ENCODE measurements around the gene PAX9.
"Not testable (repeated sequence)": the region's sequence is repeated elsewhere in the genome, so short reads cannot be mapped to it uniquely, and the experiment has no call there.

The PAX9 gene

DNA sequence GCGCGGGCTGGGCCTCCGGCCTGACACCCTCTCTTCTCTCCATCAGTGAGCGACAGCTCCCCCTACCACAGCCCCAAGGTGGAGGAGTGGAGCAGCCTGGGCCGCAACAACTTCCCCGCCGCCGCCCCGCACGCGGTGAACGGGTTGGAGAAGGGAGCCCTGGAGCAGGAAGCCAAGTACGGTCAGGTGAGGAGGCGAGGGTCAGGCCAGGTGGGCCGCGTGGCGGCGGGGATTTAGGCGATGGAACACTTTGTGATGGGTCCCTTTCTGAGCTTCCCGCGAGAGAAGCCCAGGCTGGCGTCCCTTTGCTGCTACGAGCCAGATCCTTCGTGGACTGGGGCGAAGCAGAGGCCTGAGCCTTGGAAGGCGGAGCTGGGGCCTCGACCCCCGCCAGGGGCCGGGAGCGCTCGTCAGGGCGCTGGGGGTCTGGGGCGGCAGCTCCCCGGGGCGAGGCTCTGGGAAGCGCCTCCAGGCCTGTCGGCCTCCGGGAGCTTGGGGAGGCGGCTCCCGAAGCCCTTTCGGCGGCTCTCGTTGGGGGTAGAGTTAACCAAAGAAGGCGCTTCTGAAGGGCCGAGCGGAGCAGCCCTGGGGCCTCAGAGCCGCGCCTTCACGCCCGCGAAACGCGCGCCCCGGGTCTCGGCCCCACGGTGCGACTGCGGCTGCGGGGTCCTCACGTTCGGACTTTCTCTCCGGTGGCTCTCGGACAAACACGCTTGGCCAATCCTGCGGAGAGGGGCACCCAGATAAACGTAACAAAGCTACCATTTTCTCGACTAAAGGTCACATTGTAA, 5.0 kb downstream of the PAX9 start:
- no peak for DNase-seq (ENCODE audit: low read depth)
- no peak overlapping the region for H3K4me3 ChIP-seq (ENCODE audit: low read depth, low read length)

DNA sequence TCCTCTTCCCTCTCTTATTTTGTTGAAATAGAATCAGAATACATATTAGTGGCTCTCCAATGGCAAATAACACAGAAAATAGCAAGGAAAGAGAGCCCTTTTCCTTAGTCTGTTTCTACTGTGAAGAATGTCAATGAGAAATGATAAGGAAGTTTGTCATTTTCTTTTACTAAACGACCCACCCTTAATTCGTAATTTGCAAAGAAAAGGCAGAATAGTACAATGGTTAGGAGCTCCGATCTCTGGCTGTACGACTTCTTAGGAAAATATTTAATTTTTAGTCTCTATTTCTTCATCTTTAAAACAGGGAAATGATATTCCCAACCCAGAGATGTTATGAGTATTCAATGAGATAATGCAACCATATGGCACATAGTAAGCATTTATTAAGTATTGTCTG, 6.0 kb downstream of the PAX9 start:
- no peak overlapping the region for H3K4me3 ChIP-seq (ENCODE audit: low read depth, low read length)
- DNase-seq (ENCODE audit: low read depth): no peak

DNA sequence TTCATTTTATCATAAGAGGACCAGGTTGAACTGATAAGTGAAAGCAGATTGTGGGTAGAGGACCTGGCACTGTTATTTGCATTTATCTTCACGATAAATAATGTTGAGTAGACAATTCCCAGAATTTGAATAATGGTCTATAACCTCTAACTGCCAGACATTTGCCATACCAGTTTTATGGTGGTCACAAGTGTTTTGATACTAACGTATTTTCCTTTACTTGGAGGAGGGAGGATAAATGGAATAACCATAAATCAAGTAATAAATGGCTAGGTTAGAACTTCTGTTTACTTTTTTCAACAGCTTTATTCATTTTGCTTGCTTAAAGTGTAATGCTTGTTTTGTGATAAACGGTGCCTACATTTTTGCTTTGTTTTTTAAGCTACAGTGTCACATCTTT, 9.5 kb downstream of the PAX9 start:
- H3K4me3 ChIP-seq (ENCODE audit: low read depth, low read length): no peak overlapping the region
- DNase-seq (ENCODE audit: low read depth): no peak

DNA sequence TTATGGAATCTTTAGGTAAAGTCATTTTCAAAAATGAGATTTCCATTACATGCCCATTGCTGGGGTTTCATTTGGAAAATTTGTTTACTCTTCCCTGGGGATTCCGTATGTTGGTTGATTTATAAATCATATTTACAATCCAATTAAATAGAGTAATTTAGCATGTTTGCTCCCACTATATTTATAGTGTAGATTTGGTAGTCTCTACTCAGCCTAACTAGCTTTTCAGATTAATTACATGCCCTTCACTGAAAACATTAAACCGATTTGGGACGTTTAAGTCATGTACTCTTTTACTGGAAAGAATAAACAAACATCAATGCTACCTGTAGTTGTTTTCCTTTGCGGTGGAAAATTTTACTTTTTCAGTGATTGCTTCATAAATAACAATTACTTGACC, 10.4 kb downstream of the PAX9 start:
- no peak overlapping the region for H3K4me3 ChIP-seq (ENCODE audit: low read depth, low read length)
- no peak for DNase-seq (ENCODE audit: low read depth)

- no peak overlapping the region for H3K4me3 ChIP-seq (ENCODE audit: low read depth, low read length)
- DNase-seq (ENCODE audit: low read depth): no peak
Observed at GRCh38 chr14:36674659-36675058, 13.0 kb downstream of the PAX9 start.

- no peak overlapping the region for H3K4me3 ChIP-seq (ENCODE audit: low read depth, low read length)
- no peak for DNase-seq (ENCODE audit: low read depth)
Observed at GRCh38 chr14:36675581-36675980, 13.9 kb downstream of the PAX9 start.

DNA sequence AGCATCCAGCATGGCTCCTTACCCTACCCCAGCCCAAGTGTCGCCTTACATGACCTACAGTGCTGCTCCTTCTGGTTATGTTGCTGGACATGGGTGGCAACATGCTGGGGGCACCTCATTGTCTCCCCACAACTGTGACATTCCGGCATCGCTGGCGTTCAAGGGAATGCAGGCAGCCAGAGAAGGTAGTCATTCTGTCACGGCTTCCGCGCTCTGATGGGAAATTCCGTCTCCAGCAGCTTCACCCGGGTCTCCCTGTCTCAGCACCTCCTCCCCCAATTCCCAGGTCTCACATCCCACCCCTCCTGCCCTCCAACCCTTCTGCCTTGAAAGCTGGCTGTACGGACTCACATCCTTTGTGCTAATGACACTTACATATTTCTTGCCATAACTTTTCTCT, 14.6 kb downstream of the PAX9 start:
- DNase-seq (ENCODE audit: low read depth): no peak
- no peak overlapping the region for H3K4me3 ChIP-seq (ENCODE audit: low read depth, low read length)

- DNase-seq (ENCODE audit: low read depth): no peak
- no peak overlapping the region for H3K4me3 ChIP-seq (ENCODE audit: low read depth, low read length)
Observed at GRCh38 chr14:36682338-36682737, 20.7 kb downstream of the PAX9 start.

DNA sequence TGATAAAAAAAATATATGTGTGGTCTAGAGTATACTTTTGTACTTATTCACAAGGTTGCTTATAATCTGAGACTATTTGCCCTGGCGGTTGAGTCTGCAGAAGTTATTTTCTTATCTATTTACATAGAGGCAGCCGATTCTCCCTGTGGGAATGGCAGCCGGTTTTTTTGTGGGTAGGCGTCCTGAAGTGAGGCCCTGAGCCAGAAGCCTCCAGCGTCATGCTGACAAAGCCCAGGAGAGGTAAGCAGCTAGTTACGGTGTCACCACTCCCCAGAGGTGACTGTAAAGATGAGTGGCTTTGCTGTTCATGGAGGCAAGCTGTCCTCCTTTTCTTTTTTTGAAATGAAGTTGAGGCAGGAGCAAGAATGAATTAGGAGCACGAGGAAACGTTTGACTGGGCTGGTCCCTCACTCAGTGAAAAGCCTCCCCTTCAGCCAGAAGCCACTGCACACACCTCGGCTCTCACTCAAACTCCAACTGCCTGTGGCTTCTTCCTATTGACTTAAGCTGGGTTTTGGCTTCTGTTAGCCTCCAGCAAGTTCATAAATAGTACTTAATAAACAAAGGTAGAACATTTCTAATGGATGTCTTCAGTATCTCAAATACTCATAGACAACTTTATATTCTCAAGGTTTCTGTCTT, 21.5 kb downstream of the PAX9 start:
- H3K4me3 ChIP-seq (ENCODE audit: low read depth, low read length): no peak overlapping the region
- DNase-seq (ENCODE audit: low read depth): no peak

DNA sequence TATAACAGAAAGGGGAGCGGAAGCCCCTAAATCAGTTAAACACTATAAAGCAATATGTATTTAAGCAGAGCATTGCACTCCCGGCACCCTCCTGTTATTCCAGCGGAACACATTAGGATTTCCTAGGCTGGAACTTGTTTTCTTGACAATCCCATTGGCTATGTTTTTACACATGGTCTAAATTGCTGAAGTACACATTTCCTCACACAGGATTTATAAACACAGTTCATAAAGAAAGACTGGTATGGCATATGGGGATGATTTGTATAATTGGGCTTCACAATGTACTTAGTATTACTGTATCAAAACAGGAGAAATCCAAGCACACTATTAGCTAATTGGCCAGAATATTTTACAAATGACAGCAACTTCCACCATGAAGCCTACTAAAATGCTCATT, 23.3 kb downstream of the PAX9 start:
- DNase-seq (ENCODE audit: low read depth): no peak
- no peak overlapping the region for H3K4me3 ChIP-seq (ENCODE audit: low read depth, low read length)

DNA sequence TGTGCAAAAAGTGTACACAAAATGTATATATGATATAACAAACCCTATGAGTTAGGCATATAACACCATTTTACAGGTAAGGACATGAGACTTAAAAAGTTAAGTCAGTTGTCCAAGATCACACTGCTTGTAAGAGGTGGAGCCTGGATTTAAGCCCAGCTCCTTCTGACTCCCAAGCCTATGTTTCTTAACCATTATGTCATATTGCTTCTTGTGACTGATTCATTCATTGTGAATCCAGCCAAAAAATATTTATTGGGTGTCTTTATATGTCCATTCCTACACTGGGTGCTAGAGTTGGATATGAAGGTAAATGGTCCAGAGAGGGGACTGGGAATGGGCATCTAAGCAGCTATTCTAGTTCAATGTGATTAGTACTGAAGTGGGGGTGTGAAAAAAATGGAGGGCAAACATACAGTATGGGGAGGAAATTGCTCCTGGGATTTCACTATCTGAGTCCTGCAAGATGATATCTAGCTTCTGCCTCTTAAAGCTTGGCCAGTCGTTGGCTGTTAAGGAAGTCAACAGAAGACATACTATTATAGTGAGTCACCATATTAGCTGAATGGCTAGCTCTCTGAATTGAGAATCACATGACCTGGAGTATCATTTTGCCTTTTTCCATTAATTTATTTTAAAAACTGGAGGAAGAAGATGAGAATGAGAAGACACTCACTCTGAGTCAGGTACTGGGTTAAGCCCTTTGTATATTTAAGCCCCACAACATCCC, 28.8 kb downstream of the PAX9 start:
- H3K4me3 ChIP-seq (ENCODE audit: low read depth, low read length): no peak overlapping the region
- DNase-seq (ENCODE audit: low read depth): peak; percentile 16

- not testable (repeated sequence) for DNase-seq (ENCODE audit: low read depth); H3K4me3 ChIP-seq (ENCODE audit: low read depth, low read length)
Observed at GRCh38 chr14:36699420-36699819, 37.8 kb downstream of the PAX9 start.

DNA sequence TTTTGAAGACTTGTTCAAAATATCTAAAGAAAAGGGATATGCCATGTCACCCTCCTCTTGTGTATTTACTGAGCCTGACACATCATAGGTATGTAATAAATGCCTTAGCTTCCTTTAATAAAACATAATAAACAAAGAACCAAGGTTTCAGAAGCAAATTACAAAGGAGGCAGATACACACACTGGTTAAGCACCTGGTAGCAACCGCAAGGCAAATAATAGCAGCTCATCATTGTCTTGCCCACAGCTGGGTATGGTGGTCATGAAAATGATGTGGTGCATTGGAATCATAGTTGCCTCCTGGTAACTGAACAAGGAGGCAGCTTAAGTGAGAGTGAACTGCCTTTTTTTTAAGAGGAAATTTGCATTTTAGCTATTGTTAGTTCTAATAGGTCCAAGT, 39.0 kb downstream of the PAX9 start:
- H3K4me3 ChIP-seq (ENCODE audit: low read depth, low read length): no peak overlapping the region
- DNase-seq (ENCODE audit: low read depth): no peak

- no peak for DNase-seq (ENCODE audit: low read depth)
- no peak overlapping the region for H3K4me3 ChIP-seq (ENCODE audit: low read depth, low read length)
Observed at GRCh38 chr14:36701132-36701531, 39.5 kb downstream of the PAX9 start.

- DNase-seq (ENCODE audit: low read depth): no peak
- H3K4me3 ChIP-seq (ENCODE audit: low read depth, low read length): no peak overlapping the region
Observed at GRCh38 chr14:36702474-36702873, 40.8 kb downstream of the PAX9 start.

- DNase-seq (ENCODE audit: low read depth): no peak
- no peak overlapping the region for H3K4me3 ChIP-seq (ENCODE audit: low read depth, low read length)
Observed at GRCh38 chr14:36707570-36707969, 45.9 kb downstream of the PAX9 start.

DNA sequence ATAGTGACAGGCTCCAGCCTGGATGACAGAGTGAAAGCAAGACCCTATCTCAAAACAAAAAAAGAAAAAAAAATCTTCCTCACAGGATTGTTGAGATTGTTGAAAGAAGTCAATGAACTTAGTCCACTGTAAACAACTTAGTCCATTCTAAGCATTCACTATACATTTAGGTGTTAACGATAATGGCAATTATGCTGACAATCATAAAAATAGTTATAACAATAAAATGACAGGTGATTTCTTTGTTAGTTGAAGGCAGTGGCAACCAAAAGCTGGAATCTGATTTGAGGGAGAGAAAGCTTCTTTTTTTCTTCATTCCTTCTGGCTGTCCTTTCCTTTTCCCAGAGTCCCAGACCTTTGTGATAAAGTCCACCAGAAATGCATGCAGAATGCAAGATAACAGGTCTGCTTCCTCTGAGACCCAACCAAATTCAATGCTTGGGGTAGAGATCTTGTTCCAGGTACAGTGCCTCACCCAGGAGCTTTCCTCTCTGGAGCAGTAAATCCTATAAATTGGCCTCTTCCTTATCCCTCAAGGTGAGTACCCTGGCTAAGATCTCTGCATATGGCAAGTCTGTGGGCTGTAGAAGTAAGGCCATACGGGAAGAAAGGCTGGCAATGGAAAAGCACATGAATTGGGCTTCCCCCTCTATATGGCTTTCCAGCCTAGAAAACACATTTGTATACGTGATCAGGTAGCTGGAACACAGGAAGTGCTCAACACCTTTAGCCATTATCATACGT, 52.5 kb downstream of the PAX9 start:
- H3K4me3 ChIP-seq (ENCODE audit: low read depth, low read length): no peak overlapping the region
- no peak for DNase-seq (ENCODE audit: low read depth)

GRCh38 chr14:36716614-36717184, 55.0 kb downstream of the PAX9 start:
- H3K4me3 ChIP-seq (ENCODE audit: low read depth, low read length): no peak overlapping the region
- DNase-seq (ENCODE audit: low read depth): no peak

- DNase-seq (ENCODE audit: low read depth): no peak
Observed at GRCh38 chr14:36717363-36717762, 55.7 kb downstream of the PAX9 start.

DNA sequence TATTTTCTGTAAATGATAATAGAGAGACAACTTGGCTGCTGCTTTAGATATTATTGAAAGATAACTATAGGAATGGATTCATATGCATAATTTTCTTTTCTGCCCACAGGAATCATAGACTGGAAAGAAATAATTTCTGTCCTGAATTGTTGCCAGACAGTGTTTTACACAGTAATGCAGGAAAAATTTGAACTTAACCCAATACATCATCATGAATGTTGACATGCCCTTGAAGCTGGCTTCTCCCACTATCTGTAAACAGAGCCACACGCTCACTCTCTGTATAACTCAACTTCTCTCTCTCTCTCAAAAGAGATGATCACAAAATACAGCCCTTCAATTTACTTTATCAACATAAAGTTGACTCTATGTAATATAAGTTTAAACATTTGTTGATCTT, 56.6 kb downstream of the PAX9 start:
- H3K4me3 ChIP-seq (ENCODE audit: low read depth, low read length): no peak overlapping the region
- DNase-seq (ENCODE audit: low read depth): no peak

More at GRCh38 chr14:36717363-36717762, 55.7 kb downstream of the PAX9 start:
- H3K4me3 ChIP-seq (ENCODE audit: low read depth, low read length): no peak overlapping the region

All from skeletal muscle cell (primary cell).